GM20431 (cell line): ENCODE results near the gene TAS2R20.

ENCODE experiments used
- in situ Hi-C: fragments of 300-500 bp; cut with MseI, MboI; formaldehyde crosslinking; loops from one replicate; pipeline ENCODE4 v1.15.0; 2020; ENCODE audit warnings: low sequenced_read_pairs; ENCODE audit not compliant: unreplicated experiment

TAS2R20 gene

DNA sequence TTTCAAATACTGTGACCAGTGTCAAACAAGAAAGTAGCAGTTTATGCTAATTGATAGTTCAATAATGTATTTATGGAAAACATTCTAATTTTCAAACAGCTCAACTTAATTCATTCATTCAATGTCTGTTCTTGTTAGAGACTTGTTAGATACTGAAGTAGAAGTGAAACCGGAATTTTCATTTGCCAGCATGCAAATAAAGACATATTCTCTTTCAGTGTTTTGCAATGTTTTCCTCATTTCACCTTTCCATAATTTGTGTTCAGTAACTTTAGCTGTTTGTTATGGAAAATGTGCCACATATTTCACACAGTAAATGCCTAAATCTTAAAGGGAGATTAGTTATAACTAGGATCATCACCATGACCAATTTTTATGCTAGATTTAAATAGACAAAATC, 32.6 kb downstream of the TAS2R20 start:
- in situ Hi-C loops = no loop called here

DNA sequence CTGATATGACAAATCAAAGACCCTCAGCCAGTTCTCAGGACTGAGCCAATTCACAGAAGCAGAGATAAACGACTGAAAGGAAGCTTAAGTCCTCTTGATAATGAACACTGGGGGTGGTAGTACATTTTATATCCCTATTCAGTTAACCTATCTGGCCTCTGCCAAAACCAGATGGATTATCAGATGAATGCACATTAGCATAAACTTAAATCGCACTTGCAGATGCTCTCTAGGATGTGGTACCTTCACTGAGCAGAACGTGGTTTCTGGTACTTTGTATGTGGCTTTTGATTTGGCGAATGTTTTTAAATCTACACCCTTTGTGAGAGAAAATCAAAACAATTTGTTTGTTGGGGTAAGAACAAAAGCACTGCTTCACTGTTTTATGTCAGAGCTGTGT, 37.9 kb downstream of the TAS2R20 start:
- in situ Hi-C loops = no loop called here

DNA sequence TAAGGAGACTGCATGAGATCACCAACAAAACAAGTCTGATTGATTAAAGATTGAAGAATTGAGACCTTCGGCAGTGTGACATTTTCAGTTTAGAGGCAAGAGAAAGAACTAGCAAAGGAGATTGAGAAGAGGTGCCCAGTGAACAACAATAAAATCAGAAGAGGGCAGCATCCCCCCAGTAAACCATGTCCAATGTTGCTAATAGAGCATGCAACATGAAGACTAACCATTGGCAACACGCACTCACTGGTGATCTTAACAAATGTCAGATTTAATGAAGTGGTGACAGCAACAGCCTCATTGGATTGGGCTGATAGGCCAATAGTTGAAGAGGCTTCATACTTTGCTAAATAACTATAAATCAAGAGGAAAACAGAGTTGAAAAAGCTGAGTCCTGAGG, 38.3 kb downstream of the TAS2R20 start:
- in situ Hi-C loops = no loop called here

DNA sequence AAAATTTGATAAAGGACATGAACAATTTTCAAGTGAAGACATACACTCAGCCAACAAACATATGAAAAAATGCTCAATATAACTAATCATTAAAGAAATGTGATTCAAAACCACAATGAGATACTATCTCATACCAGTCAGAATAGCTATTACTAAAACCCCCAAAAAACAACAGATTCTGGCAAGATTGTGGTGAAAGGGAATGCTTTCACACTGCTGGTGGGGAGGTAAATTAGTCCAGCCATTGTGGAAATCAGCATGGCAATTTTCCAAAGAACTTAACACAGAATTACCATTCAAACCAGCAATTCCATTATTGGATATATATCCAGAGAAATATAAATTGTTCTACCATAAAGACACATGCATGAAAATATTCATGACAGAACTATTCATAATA, 40.4 kb downstream of the TAS2R20 start:
- in situ Hi-C loops = no loop called here

DNA sequence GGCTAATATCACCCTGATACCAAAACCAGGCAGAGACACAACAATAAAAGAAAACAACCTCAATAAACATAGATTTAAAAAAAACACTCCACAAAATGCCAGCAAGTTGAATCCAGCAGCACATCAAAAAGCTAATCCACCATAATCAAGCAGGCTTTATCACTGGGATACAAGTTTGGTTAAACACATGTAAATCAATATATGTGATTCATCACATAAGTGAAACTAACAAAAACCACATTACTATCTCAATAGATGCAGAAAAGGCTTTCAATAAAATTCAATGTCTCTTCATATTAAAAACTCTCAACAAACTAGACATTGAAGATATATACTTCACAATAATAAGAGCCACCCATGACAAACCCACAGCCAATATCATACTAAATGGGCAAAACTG, 42.0 kb downstream of the TAS2R20 start:
- in situ Hi-C loops = no loop called here

DNA sequence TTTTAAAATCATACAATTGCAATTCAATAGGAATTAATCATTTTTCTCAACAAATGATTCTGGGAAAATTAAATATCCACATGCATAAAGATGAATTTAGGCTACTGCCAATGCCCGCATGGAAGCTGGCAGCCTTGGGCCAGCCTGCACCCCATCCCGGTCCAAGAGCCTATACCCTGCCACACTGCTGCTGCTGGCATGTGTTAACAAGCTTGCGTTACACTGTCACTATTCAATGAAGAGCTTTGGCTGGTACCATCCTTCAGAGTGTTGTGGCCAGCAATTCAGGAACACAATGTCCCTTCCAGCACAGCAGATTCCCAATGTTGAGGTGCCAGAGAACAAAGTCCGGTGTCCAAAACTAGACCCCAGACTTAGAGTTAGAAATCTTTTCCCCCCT, 45.5 kb downstream of the TAS2R20 start:
- in situ Hi-C loops = no loop called here
